ENCODE measurements around the gene LCAT. TPM values are rescaled to one million over a fixed set of nuclear protein-coding genes. Genes with fewer than 3 reads are reported as not detected.

Gene LCAT
- total and polyA plus RNA-seq, 2 donors (not counting 1 experiment from before 2014, with no cell fraction given), result 7.6 to 16.3 TPM

DNA sequence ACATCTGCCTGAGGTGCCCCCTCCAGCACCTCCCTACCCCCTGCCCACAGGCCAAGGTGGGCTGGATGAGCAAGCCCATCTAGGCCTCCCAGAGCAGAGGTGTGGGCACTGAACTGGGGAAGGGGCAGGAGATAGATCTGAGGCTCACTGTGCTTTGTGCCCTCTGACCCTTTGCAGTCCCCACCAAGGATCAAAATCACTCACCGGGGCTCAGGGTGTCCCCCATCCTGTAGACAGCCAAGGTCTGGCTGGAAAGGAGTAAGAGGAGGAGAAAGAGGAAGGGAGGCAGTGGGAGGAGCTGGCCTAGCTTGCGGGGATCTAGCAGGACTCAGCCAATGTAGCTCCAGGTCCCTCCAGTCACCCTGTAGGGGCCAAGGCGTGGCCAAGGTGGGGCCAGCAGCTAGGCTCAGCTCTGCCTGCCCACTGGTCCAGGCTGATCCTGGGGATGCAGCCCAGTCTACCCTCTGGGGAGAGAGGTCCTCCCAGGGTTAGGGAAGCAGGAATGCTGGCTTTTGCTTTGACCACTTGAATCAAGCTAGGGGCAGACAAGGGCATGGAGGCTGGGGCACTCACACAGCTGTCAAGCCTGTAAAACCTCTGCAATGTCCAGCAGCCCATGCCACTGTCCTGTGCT lies 22.7 kb upstream of the LCAT start:
- Histone ChIP-seq H3K9me3 (ENCODE audit: control extremely low read depth in 1 of 3, control insufficient read depth in 2 of 3, insufficient read depth in 1 of 3, low read length in 2 of 3) (no peaks in the 10 kb centered on the region), H3K9ac (ENCODE audit: low read length) (no peak overlapping the region), H3K4me1 (ENCODE audit: control insufficient read depth in 2 of 2, insufficient read depth in 2 of 2, low read length in 2 of 2) (peaks cover 10 to 19% of the 10 kb centered on the region in 2 donors), H3K36me3 (replicated peaks in 1 of 2; ENCODE audit: control extremely low read depth in 1 of 2, control insufficient read depth in 1 of 2, extremely low read depth in 1 of 2, insufficient read depth in 2 of 2, low read length in 1 of 2) (peaks cover 0 to 14% of the 10 kb centered on the region in 2 experiments), H3K4me3 (ENCODE audit: control extremely low read depth in 1 of 5, extremely low read depth in 1 of 5, insufficient read depth in 1 of 5, low read depth in 2 of 5, low read length in 4 of 5) (no peak overlapping the region), H3K27ac (ENCODE audit: low read length in 2 of 2) (no peak overlapping the region), H2AFZ (ENCODE audit: insufficient read depth, low read depth, low read length, poor library complexity, severe bottlenecking) (peak overlapping the region; percentile 80), H4K20me1 (ENCODE audit: control insufficient read depth, insufficient read depth, low read length, poor library complexity, severe bottlenecking) (peaks cover 8% of the 10 kb centered on the region), H3K27me3 (replicated peaks in 1 of 4; ENCODE audit: control extremely low read depth in 1 of 4, control insufficient read depth in 3 of 4, insufficient read depth in 4 of 4, low read length in 3 of 4) (no peaks in the 10 kb centered on the region), H3K4me2 (replicated peaks; ENCODE audit: low read depth, low read length, poor library complexity, severe bottlenecking) (peak overlapping the region; percentile 100), H3K79me2 (ENCODE audit: control insufficient read depth, insufficient read depth, low read length) (peaks cover 29% of the 10 kb centered on the region)
- ATAC-seq (ENCODE audit: low read depth) (no peak), DNase-seq (no peak)
- POLR2A ChIA-PET, result interaction anchor here (1.7 kb wide), 1 partner anchor 18 kb away, joined by 3 read pairs; no protein-coding TSS in a partner anchor
- Mint-ChIP-seq H3K27me3 (no peaks in the 10 kb centered on the region), H3K4me1 (peaks cover 20% of the 10 kb centered on the region), H3K4me3 (peak overlapping the region; percentile 88), H3K9me3 (ENCODE audit: insufficient read depth) (no peaks in the 10 kb centered on the region), H3K27ac (peak overlapping the region; percentile 4)
- WGBS (ENCODE audit: insufficient coverage), result 97% methylated on average over 2 of the region's 3 CpGs
- intact Hi-C loops (cut with micrococcal nuclease), result loop anchor here (10.0 kb wide), 1 partner anchor 258 kb away; no protein-coding TSS in a partner anchor
- CTCF ChIA-PET, result interaction anchor here (1.6 to 3.2 kb wide), 3 partner anchors 30 to 82 kb away, joined by 3 to 11 read pairs (median 9); partner anchors contain the start of genes NRN1L and PSMB10
- TF ChIP-seq, protein P1, sequence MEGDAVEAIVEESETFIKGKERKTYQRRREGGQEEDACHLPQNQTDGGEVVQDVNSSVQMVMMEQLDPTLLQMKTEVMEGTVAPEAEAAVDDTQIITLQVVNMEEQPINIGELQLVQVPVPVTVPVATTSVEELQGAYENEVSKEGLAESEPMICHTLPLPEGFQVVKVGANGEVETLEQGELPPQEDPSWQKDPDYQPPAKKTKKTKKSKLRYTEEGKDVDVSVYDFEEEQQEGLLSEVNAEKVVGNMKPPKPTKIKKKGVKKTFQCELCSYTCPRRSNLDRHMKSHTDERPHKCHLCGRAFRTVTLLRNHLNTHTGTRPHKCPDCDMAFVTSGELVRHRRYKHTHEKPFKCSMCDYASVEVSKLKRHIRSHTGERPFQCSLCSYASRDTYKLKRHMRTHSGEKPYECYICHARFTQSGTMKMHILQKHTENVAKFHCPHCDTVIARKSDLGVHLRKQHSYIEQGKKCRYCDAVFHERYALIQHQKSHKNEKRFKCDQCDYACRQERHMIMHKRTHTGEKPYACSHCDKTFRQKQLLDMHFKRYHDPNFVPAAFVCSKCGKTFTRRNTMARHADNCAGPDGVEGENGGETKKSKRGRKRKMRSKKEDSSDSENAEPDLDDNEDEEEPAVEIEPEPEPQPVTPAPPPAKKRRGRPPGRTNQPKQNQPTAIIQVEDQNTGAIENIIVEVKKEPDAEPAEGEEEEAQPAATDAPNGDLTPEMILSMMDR (IDR thresholded peaks at IDR 0.05), result no peak
- no peak for TF ChIP-seq EZH2 (IDR thresholded peaks at IDR 0.05; ENCODE audit: borderline replicate concordance, insufficient read depth, low read depth, low read length, poor library complexity, severe bottlenecking)

Measured in B cell (primary cell).